HK-2 (cell line): ENCODE results near the gene FASTKD3.
A peak's percentile ranks its signal among the peaks of the same experiment; 100 is the strongest.

Experiments used
- DNase-seq: peaks from one replicate; pipeline ENCODE4 v3.0.0-alpha.2; 2018; ENCODE audit not compliant: unreplicated experiment

FASTKD3 gene

DNA sequence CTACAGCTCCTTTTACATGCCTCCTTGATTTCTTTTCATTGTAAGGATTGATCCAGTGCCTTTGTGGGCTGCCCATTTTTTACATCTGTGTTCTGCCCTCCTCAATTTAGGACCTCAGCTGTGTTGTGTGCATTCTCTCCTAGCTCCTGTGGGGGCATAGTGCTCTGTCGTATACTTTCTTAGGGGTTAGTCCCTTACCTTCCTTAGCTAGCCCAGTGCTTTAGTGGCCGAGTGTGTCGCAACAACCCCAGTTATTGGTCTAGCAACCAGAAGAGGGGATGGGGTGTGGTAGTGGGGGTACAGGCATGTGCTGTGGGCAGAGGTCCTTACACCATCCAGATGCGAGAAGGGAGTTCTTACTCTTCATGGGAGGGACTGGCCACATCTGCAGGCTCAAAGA, 12.3 kb upstream of the FASTKD3 start:
- DNase-seq: no peak

DNA sequence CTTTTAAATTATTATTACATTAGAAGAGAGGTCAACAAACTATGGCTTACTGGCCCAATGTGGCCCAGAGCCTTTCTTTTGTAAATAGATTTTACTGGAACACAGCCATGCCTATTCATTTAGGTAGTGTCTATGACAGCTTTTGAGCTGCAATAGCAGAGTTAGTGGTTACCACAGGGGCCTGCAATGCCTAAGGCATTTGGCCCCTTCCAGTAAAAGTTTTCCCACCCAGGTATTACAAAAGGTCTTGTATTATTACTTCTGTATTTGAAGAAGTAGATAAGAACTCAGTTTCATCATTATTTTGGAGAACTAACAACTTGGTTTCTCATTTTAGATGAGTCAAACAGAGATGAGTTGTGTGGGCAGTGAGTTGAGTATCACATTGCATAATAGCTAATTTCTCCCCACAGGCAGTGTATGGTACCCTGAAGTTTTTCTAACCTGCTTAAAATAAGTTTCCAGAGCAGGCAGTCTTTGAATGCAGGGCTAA, 9.6 kb upstream of the FASTKD3 start:
- DNase-seq: no peak

DNA sequence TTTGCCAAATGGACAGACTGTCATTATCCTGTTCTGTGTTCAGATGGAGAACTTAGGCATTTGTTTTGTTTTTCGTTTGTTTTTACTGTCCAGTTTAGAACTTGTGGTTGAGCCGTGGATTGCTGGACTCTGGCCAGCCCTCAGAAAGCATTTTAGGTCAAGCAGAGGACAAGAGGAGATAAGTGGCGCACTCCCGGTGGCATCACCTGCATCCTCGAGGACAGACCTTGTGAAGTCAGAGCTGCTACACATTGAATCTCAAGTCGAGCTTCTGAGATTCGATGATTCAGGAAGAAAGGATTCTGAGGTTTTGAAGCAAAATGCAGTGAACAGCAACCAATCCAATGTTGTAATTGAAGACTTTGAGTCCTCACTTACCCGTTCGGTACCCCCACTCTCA, 9.0 kb upstream of the FASTKD3 start:
- no peak for DNase-seq

- DNase-seq: no peak
Observed at GRCh38 chr5:7876867-7877266, 8.0 kb upstream of the FASTKD3 start.

- DNase-seq: no peak
Observed at GRCh38 chr5:7875151-7875550, 6.3 kb upstream of the FASTKD3 start.

GRCh38 chr5:7874639-7875038, 5.8 kb upstream of the FASTKD3 start:
- no peak for DNase-seq

DNA sequence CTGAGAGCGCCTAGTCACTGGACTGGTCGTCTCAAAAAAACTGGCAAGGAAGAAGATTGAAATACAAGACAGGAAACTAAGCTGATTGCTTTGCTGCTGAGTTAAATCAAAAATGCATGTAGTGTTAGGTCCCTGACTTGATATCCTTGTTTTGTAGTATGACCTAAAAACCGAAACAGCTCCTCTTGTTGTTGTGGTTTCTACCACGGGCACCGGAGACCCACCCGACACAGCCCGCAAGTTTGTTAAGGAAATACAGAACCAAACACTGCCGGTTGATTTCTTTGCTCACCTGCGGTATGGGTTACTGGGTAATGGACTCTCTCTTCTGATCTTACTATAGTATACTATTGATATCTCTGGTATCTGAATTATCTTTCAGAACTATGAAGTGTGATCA, 4.4 kb upstream of the FASTKD3 start:
- DNase-seq: no peak

- no peak for DNase-seq
Observed at GRCh38 chr5:7872517-7873130, 3.8 kb upstream of the FASTKD3 start.

- no peak for DNase-seq
Observed at GRCh38 chr5:7871653-7872052, 2.8 kb upstream of the FASTKD3 start.

DNA sequence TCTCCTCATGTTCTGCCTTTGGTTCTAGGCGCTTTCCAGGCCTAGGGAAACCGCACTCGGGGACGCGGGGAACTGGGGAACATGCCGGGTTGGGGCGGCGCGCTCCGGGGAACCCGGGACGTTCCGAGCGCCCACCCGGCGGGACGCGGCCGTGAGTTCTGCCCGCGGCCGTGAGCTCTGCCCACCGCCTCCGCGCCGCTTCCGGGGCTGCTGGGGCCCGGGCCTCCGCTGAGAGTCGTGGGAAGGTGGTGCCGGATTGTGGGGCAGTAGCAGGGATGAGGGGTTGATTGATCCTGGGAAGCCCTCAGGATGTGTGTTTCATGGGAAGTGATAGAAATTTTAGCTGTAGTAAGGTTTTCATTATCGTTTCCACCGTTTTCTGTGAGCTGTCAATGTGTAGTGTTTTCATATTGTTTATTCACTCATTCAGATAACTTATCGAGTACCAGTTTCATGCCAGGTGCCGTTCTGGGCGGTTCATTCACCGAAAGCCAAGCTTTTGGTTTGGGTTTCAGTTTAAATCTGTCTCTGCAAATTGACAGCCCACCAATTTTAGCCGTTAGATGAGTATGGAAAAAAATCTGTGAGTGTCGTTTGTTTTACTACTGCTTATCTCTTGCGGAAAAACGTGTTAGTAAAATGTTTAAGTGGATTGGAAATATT, 774 bp upstream of the FASTKD3 start:
- DNase-seq: peak; percentile 23

- no peak for DNase-seq
Observed at GRCh38 chr5:7868427-7868772, 431 bp downstream of the FASTKD3 start.

GRCh38 chr5:7867260-7867659, 1.6 kb downstream of the FASTKD3 start:
- DNase-seq: no peak

- no peak for DNase-seq
Observed at GRCh38 chr5:7866196-7866595, 2.6 kb downstream of the FASTKD3 start.

DNA sequence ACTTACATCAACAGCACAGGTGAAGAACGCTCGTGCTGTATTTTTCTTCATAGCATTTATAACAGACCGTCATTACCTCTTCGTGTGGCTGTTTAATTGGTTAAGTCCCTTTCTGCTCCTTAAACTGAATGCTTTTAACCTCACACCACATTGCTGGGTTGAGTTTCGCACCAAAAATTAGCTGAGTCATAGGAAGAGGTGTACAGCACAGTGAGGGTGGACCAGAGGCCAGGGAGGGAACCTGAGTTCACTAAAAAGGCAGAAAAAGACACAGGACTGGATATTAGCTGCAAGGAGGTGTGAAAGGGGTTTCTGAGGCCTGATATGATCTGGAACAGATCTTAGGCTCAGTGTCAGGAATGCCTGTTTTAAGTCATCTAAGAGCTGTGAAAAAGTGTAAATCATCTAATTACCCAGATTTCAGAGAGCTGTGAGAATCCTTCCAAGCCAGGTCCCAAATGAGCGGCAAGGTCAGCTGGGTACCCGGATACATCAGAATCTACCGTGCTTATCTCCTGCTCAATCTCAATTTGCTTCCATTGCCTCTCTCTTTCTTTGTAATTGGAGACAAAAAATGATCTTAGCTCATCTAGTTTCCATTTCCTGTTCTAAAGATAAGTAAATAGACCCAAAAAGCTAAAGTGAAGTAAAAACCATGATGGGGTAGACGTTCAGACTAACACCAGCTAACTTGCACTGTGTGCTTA, 10.8 kb downstream of the FASTKD3 start:
- DNase-seq: no peak

GRCh38 chr5:7857361-7857760, 11.5 kb downstream of the FASTKD3 start:
- DNase-seq: no peak

- peak; percentile 29 for DNase-seq
Observed at GRCh38 chr5:7856855-7857254, 12.0 kb downstream of the FASTKD3 start.

GRCh38 chr5:7855611-7856010, 13.2 kb downstream of the FASTKD3 start:
- no peak for DNase-seq

DNA sequence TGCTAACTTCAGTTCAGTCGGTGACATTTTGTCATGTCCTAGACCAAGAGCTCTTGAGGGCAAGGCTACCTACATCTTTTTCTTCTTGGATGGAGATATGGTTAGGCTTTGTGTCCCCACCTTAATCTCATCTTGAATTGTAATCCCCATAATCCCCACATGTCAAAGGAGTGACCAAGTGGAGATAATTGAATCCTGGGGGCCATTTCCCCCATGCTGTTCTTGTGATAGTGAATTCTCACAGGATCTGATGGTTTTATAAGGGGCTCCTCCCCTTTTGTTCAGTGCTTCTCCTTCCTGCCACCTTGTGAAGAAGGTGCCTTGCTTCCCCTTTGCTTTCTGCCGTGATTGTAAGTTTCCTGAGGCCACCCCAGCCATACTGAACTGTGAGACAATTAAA, 15.8 kb downstream of the FASTKD3 start:
- no peak for DNase-seq

DNA sequence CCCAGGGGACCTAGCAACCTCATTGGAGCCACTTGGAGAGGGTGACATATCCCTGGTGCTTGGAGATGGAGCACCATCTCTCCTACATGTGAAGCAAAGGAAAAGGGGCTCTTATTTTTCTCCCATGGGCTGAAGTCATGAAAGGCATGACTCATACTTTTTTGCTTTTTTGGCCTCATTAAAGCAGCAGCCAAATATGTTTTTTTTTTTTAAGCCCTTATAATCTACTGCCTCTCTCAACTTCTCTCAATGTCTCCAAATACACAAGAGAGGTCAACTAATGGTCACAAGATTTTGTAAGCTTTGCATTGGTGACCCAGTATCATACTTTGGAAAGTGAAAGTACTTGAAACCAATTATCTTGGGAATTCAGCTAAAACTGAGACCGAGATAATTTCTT, 16.3 kb downstream of the FASTKD3 start:
- DNase-seq: no peak

GRCh38 chr5:7851617-7852289, 17.1 kb downstream of the FASTKD3 start:
- DNase-seq: no peak

DNA sequence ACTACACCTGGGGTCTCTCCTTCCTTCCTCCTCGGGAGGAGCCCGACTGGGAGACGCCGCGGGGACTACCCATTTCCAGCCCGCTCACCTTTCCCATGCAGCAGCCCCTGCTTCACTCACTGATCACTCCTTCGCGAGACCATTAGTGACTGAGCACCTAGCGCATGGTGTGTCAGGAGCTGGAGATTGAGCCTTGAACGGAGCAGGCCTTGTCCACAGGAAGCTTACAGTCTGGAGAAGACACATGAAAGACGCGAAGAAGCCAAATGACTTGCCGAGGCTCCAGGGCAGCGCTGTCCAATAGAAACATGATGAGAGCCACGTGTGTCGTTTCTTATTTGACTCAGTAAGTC, 17.6 kb downstream of the FASTKD3 start:
- DNase-seq: no peak

DNA sequence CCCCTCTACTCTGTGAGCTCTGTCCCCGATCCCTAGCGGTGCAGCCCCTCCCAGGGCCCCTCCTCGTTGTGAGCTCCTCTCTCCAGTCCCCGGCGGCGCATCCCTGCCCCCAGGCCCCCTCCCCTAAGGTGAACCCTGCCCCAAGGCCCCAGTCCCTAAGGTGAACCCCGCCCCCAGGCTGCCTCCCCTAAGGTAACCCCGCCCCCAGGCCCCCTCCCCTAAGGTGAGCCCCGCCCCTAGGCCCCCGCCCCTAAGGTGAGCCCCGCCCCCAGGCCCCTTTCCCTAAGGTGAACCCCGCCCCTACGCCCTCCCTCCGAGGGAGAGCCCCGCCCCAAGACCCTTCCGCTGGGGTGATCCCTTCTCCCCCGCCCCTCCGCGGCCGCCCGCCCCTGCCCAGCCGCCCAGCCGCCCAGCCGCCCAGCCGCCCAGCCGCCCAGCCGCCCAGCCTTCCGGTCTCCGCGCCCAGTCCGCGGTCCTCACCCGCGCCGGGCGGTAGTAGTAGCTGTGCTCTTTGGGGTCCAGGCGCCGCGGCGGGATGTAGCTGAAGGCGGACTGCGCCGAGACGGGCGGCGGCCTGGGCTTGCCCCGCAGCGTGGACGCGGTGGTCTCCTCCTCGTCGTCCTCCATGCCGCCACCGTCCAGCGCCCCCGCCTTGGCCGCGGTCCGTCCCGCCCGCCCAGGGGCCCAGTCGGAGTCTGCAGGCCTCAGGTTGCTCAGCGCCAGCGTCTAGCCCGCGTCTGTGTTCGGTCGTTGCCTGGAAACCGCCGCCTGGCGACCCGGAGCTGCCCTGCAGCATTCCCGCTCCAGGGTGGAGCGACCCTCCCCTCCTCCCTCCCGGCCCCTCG, 18.2 kb downstream of the FASTKD3 start, which contains the start of gene CFAP90:
Gene CFAP90 (minus strand): TSS at position 739 of the 845 bp plus-strand sequence. CDS start 112 bp downstream, at position 627.
- peak; percentile 25 for DNase-seq
